GM18502 (cell line): ENCODE measurements around the gene RAP2B.
"Not testable (repeated sequence)": the region's sequence is repeated elsewhere in the genome, so short reads cannot be mapped to it uniquely, and the experiment has no call there.

Experiments used
- ATAC-seq: cut with Tn5 transposase; IDR thresholded peaks from one replicate; pipeline ENCODE4 v1.9.1; 2021; ENCODE audit warnings: mild to moderate bottlenecking; ENCODE audit not compliant: unreplicated experiment, poor library complexity

RAP2B gene

DNA sequence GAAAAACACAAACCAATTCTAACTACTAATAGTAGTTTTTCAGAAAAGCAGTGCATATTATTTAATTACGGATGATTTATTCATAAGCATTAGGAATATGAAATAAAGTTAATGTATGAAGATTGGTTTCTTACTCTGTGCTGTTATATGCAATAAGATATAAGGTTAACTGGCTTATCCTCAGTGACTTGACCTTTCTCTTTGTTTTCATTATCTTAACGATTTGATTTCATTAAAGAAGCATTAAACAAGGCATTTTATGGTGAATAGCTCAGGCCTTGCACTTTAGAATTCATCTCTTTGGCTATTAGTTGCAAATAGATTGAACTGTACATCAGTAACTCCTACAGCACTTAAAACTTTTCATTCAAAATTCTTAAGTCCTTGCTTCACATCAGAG lies 28.9 kb downstream of the RAP2B start:
- ATAC-seq, result no peak

DNA sequence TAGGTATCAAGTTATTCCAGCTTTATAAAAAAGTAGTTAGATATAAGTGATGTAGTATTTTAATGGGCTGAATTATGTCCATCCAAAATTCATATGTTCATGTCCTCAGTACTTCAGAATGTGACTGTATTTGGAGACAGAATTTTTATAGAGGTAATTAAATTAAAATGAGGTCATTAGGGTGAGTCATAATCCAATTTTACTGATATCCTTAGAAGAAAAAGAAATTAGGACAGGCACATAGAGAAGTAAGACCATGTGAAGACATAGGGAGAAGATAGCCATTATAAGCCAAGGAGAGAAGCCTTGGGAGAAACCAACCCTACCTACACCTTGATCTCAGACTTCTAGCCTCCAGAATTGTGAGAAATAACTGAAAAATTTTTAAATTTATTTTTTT lies 30.3 kb downstream of the RAP2B start:
- no peak for ATAC-seq

DNA sequence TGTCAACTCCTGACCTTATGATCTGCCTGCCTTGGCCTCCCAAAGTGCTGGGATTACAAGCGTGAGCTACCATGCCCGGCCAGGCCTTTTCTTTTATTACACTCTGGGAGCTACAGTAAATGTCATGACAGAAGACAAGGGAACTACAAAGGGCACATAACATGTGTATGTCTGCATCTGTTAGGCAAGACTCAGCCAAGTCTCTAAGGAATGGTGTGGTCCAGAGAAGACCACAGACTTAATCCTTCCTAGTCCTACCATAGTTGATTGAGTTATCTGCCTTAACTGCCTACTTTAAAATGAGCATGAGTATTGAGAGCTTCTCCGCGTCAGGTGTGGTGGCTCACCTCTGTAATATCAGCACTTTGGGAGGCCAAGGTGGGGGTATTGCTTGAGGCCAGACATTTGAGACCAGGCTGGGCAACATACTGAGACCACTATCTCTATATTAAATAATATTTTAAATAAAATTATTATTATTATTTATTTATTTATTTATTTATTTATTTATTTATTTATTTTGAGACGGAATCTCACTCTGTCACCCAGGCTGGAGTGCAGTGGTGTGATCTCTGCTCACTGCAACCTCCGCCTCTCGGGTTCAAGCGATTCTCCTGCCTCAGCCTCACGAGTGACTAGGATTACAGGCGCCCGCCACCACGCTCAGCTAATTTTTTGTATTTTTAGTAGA lies 31.9 kb downstream of the RAP2B start:
- not testable (repeated sequence) for ATAC-seq

GRCh38 chr3:153195349-153195879 lies 33.4 kb downstream of the RAP2B start:
- ATAC-seq, result no peak

- no peak for ATAC-seq
Measured at GRCh38 chr3:153209596-153209995, 47.6 kb downstream of the RAP2B start.

DNA sequence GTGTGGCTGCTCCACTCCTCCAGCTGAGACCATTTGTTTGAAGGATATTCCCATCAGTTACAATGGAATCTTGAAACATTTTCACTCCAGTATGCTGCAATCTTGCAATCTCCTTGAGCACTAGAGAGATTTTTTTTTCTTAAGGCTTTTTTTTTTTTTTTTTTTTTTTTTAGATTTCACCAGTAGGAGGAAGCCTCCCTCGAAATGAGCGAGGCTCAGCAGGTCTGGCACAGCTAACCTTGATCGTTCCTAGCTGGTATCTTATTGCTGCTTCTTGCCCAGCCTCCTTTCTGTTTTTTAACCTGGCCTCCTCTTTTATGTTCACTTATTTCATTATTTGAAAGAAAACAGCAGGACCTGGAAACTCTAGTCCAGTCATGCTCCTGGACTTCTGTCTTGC lies 48.1 kb downstream of the RAP2B start:
- no peak for ATAC-seq

DNA sequence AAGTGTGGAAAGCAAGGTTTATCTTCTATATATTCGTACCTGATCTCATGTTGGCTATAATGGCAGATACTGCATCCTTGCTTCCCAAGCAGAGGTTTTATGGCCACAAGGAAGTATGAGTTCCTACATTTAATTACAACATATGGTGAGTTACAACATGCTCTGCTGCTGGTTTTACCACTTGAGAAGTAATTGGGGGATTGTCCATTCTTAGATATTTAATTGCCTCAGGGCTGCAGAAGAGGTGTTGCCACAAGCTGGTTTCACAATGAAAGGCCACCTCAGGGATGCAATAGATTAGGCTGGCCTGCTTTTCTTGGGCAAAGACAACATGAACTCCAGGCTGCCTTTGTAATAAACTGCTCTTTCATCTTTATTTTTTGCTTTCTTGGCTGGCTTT lies 48.6 kb downstream of the RAP2B start:
- no peak for ATAC-seq

DNA sequence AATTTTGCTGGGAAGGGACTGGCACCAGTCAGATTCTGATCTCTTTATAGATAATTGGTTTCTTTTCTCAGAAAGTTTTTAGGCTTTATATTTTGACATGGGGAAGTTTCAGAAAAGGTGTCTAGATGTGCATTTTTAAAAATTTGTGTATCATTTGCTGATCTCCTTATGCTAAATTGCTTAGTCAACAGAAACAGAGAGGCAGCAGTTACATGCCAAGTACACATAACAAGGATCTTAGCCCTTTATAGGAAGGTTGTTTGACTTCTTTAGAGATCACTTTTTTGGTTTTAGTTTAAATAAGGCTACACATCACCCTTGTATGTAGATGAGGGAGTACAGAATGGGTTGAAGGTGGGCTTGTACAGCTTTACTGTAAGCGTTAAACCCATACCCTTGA lies 53.5 kb downstream of the RAP2B start:
- no peak for ATAC-seq

DNA sequence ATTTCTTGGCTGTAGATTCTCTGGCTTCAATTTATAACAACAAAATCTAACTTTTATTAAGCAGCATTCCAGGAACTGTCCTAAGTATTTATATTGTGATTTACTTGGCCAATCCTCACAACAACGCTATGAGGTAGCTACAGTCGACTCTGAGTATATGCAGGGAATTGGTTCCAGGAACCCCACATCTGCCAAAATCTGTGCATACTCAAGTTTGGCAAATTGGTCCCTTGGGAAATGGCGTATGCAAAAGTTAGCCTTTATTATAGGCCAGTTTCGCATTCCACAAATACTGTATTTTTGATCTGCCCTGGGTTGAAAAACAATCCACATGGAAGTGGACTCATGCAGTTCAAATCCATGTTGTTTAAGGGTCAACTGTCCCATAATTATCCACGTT lies 53.9 kb downstream of the RAP2B start:
- ATAC-seq, result no peak

GRCh38 chr3:153216928-153217327 lies 54.9 kb downstream of the RAP2B start:
- no peak for ATAC-seq

- ATAC-seq, result no peak
Measured at GRCh38 chr3:153219146-153219545, 57.1 kb downstream of the RAP2B start.
